A673 (cell line): ENCODE results near the gene CPB2. TPM values are rescaled to one million over a fixed set of nuclear protein-coding genes. Genes with fewer than 3 reads are reported as not detected.

Experiments
- BruUV-seq: library from RNA; stranded (reverse); fragments of 400-500 nt; replicated peaks from 2 replicates; lab custom pipeline; 2021; lab: Mats Ljungman, UMichigan
- CTCF ChIA-PET: fragments of 300-600 bp; sonication (Branson Sonifier 250); formaldehyde crosslinking; loops from one replicate; lab custom pipeline; 2022; ENCODE audit warnings: antibody characterized with exemption; lab: Charles Lee
- POLR2A ChIA-PET: fragments of 300-600 bp; sonication (Branson Sonifier 250); formaldehyde crosslinking; loops from one replicate; lab custom pipeline; 2022; ENCODE audit warnings: antibody characterized with exemption; ENCODE audit not compliant: low non-redundant PET; lab: Charles Lee
- DNase-seq: peaks from one replicate; pipeline ENCODE4 v3.0.0-alpha.2; 2015; ENCODE audit warnings: low spot score
- H3K27ac ChIP-seq: fragments of 200-600 bp; sonication (generic); 2 replicates; pipeline ENCODE4 v1.5.1; 2016; ENCODE audit warnings: mixed run types, low read depth, mild to moderate bottlenecking, mixed read lengths, antibody characterized with exemption, low read length; ENCODE audit not compliant: poor library complexity, severe bottlenecking
- H3K27me3 ChIP-seq: fragments of 200-600 bp; sonication (generic); replicated peaks from 2 replicates; pipeline ENCODE4 v1.6.1; 2017; ENCODE audit warnings: mixed run types, low read depth, mild to moderate bottlenecking, mixed read lengths, antibody characterized with exemption, low read length; ENCODE audit not compliant: insufficient read depth, poor library complexity
- H3K36me3 ChIP-seq: fragments of 200-600 bp; sonication (generic); 2 replicates; pipeline ENCODE4 v1.6.1; 2016; ENCODE audit warnings: mixed run types, mild to moderate bottlenecking, mixed read lengths, antibody characterized with exemption, low read length; ENCODE audit not compliant: insufficient read depth, poor library complexity, severe bottlenecking
- H3K4me1 ChIP-seq: fragments of 200-600 bp; sonication (generic); 2 replicates; pipeline ENCODE4 v1.6.1; 2017; ENCODE audit warnings: mixed run types, mild to moderate bottlenecking, mixed read lengths, antibody characterized with exemption, low read length; ENCODE audit not compliant: insufficient read depth, poor library complexity, severe bottlenecking
- H3K4me3 ChIP-seq: fragments of 200-600 bp; sonication (generic); 2 replicates; pipeline ENCODE4 v1.5.1; 2016; ENCODE audit warnings: low read depth, mixed run types, mild to moderate bottlenecking, mixed read lengths, low read length; ENCODE audit not compliant: poor library complexity, severe bottlenecking
- H3K9me3 ChIP-seq: fragments of 200-600 bp; sonication (generic); 2 replicates; pipeline ENCODE4 v1.6.1; 2016; ENCODE audit warnings: mixed run types, low read depth, mild to moderate bottlenecking, mixed read lengths, antibody characterized with exemption, low read length; ENCODE audit not compliant: poor library complexity, severe bottlenecking
- CTCF ChIP-seq: fragments of 300-800, 200-600 bp; sonication (generic); conservative IDR thresholded peaks from 2 replicates; pipeline ENCODE4 v1.5.1; 2017; ENCODE audit warnings: low read depth, mild to moderate bottlenecking, antibody characterized with exemption, low read length, moderate library complexity, mixed read lengths
- EZH2 ChIP-seq: fragments of 200-600 bp; sonication (generic); IDR thresholded peaks from 2 replicates; pipeline ENCODE4 v1.6.1; 2017; ENCODE audit warnings: borderline replicate concordance, low read depth, mild to moderate bottlenecking, mixed read lengths, antibody characterized with exemption, low read length; ENCODE audit not compliant: poor library complexity, severe bottlenecking
- intact Hi-C: fragments of 100-400 bp; cut with micrococcal nuclease; formaldehyde crosslinking; loops from one replicate; pipeline ENCODE4 v1.10.0; 2022; ENCODE audit not compliant: unreplicated experiment
- total RNA-seq: library from RNA; stranded (reverse); gene quantifications from 2 replicates; pipeline ENCODE4 v1.2.3, GENCODE V29; 2021

The CPB2 gene
- total RNA-seq, 1 experiment from 2014 or later = 5.5 TPM

- BruUV-seq = no TSS peak
- ChIA-PET CTCF (no interaction called here), POLR2A (no interaction called here)
- no peak for DNase-seq
- no peaks in the 10 kb centered on the region for H3K36me3 ChIP-seq
- H3K27me3 ChIP-seq = no peaks in the 10 kb centered on the region
- intact Hi-C loops = loop anchor here (10.0 kb wide), 1 partner anchor 318 kb away; no protein-coding TSS in a partner anchor
- peaks cover 100% of the 10 kb centered on the region for H3K4me1 ChIP-seq
- TF ChIP-seq EZH2 = no peak
- TF ChIP-seq CTCF = no peak
- no peaks in the 10 kb centered on the region for H3K9me3 ChIP-seq
- peak overlapping the region; percentile 35 for H3K4me3 ChIP-seq
- H3K27ac ChIP-seq = peak overlapping the region; percentile 99
These were observed 17.5 kb upstream of the CPB2 start for GRCh38 chr13:46122304-46122703.

DNA sequence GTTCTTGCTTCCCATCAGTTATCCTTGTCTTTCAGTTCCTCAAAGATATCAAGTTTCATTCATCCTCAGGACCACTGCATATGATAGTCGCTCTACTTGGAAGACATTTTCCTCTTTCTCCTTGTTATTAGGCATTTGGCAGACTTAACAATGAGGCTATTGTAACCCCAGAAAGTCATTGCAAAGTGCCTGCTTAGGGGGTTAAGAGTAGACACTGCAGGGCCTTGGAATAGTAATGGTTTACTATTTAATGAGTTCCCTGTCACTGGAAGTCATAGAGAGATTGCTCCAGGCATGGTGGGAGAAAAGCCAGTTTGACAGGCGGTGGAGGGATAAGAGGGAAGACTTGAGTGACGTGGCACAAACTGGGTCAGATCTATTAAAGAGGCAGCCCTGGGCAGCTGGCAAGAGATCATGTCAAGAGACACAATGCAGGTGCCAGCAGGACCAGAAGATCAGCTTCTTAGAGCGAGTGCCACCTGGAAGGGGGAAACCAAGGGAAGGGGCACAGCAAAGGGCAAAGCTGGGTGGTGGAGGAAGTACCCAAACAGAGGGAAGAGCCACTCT is 16.8 kb upstream of the CPB2 start:
- Histone ChIP-seq H3K9me3 (no peaks in the 10 kb centered on the region), H3K27me3 (no peaks in the 10 kb centered on the region), H3K27ac (peak overlapping the region; percentile 99), H3K4me3 (no peak overlapping the region), H3K4me1 (peaks cover 95% of the 10 kb centered on the region), H3K36me3 (no peaks in the 10 kb centered on the region)
- CTCF ChIA-PET = no interaction called here
- intact Hi-C loops = loop anchor here (2.0 to 10.0 kb wide), 2 partner anchors 317 to 801 kb away; no protein-coding TSS in a partner anchor
- POLR2A ChIA-PET = no interaction called here
- no peak for DNase-seq
- TF ChIP-seq CTCF (no peak), EZH2 (no peak)
- BruUV-seq = no TSS peak

DNA sequence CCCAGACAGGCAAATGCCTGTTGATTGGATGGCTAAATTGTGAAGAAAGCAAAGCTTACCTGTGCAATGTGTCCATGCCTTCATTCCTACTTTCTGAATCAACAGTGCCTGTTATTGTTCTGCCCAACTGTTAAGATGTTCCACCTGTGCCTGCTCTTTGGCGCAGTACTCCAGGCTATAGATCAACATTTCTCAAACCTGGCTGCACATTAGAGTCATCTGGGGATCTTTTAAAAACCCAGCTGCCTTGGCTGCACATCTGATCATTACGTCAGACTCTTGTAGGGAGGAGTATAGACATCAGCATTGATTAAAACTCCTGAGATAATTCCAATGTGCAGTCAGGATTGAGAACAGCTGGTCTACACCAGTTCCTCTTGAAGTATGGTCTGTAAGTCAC is 16.2 kb upstream of the CPB2 start:
- ChIA-PET CTCF (no interaction called here), POLR2A (no interaction called here)
- H3K27me3 ChIP-seq = no peaks in the 10 kb centered on the region
- no peak for DNase-seq
- peaks cover 92% of the 10 kb centered on the region for H3K4me1 ChIP-seq
- no peaks in the 10 kb centered on the region for H3K9me3 ChIP-seq
- intact Hi-C loops = loop anchor here (2.0 to 10.0 kb wide), 2 partner anchors 316 to 800 kb away; no protein-coding TSS in a partner anchor
- H3K36me3 ChIP-seq = no peaks in the 10 kb centered on the region
- BruUV-seq = no TSS peak
- no peak for TF ChIP-seq CTCF
- TF ChIP-seq EZH2 = no peak
- no peak overlapping the region for H3K4me3 ChIP-seq
- peak overlapping the region; percentile 99 for H3K27ac ChIP-seq
